Measurements from ENCODE around the gene COL13A1. TPM values are rescaled to one million over a fixed set of nuclear protein-coding genes. Genes with fewer than 3 reads are reported as not detected.

Gene COL13A1
- total RNA-seq, 1 experiment from 2014 or later: 3.6 TPM

DNA sequence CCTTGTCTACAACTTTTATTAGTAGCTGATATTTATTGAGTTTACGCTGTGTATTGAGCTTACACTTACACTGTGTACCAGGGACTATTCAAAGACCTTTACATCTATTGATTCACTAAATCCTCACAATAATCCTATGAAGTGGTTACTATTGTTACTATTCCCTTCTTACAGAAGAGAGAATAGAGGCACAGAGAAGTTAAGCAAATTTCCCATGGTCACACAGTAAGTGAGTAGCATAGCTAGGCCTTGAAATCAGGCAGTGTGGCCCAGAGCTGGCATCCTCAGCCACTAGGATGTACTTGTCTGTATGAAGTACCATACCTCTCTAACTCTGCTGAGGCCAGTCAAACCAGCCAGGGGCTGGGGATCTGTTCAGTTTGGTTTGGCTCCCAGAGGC lies 7.6 kb downstream of the COL13A1 start:
- Histone ChIP-seq H4K20me1 (ENCODE audit: control insufficient read depth, insufficient read depth, insufficient read length) (no peaks in the 10 kb centered on the region), H2BK5ac (ENCODE audit: insufficient read length, low read length) (no peak overlapping the region), H3K79me1 (ENCODE audit: insufficient read depth, low read depth, low read length, poor library complexity, severe bottlenecking) (no peaks in the 10 kb centered on the region), H2BK20ac (ENCODE audit: low read depth, low read length, poor library complexity, severe bottlenecking) (no peak overlapping the region), H3T11ph (ENCODE audit: low read length) (no peak overlapping the region), H3K4me2 (ENCODE audit: insufficient read depth, insufficient read length, low read length) (no peak overlapping the region), H3K56ac (ENCODE audit: insufficient read length, low read depth, low read length) (no peak overlapping the region), H3K9ac (ENCODE audit: extremely low read depth, insufficient read length, low read length) (no peak overlapping the region), H3K4ac (ENCODE audit: low read depth, low read length) (no peak overlapping the region), H3K4me1 (ENCODE audit: insufficient read depth, low read length) (no peaks in the 10 kb centered on the region), H2BK15ac (ENCODE audit: low read depth, low read length) (no peak overlapping the region), H4K91ac (ENCODE audit: insufficient read length, low read depth, low read length) (no peak overlapping the region), H3K27me3 (ENCODE audit: insufficient read depth, low read length) (no peaks in the 10 kb centered on the region; the same call in 1 of the 2 replicates), H3K79me2 (ENCODE audit: insufficient read depth, low read length) (no peaks in the 10 kb centered on the region), H4K5ac (ENCODE audit: insufficient read length, low read depth, low read length) (no peak overlapping the region), H2AFZ (ENCODE audit: low read length) (no peak overlapping the region), H4K8ac (replicated peaks; ENCODE audit: insufficient read length, low read depth, low read length) (no peak overlapping the region), H3K9me3 (ENCODE audit: control insufficient read depth, low read depth, low read length) (no peaks in the 10 kb centered on the region), H3K14ac (ENCODE audit: insufficient read depth, low read length) (no peak overlapping the region), H2BK12ac (ENCODE audit: insufficient read length, low read depth, low read length) (no peak overlapping the region), H3K18ac (ENCODE audit: insufficient read length, low read depth, low read length) (no peak overlapping the region), H3K23ac (ENCODE audit: insufficient read length, low read depth, low read length) (no peak overlapping the region), H3K23me2 (ENCODE audit: insufficient read length, low read depth, low read length, poor library complexity, severe bottlenecking) (no peaks in the 10 kb centered on the region), H2AK5ac (ENCODE audit: insufficient read length, low read length) (no peak overlapping the region), H2BK120ac (ENCODE audit: low read depth, low read length, poor library complexity, severe bottlenecking) (no peak overlapping the region), H3K27ac (ENCODE audit: insufficient read length, low read depth, low read length) (no peak overlapping the region)
- no CpG with 5 or more reads among the region's 1 CpG for WGBS (ENCODE audit: extremely low coverage, insufficient read length, low lambda C conversion rate)
- DNase-seq: no peak
- Mint-ChIP-seq H3K4me3 (no peak overlapping the region), H3K36me3 (ENCODE audit: insufficient read depth in 1 of 3, low read depth in 3 of 3) (no peaks in the 10 kb centered on the region), H3K27me3 (ENCODE audit: low read depth) (peaks cover 26% of the 10 kb centered on the region), H3K27ac (no peak overlapping the region), H3K9me3 (no peaks in the 10 kb centered on the region), H3K4me1 (peaks cover 33 to 57% of the 10 kb centered on the region in 2 experiments)
- TF ChIP-seq, protein P1, sequence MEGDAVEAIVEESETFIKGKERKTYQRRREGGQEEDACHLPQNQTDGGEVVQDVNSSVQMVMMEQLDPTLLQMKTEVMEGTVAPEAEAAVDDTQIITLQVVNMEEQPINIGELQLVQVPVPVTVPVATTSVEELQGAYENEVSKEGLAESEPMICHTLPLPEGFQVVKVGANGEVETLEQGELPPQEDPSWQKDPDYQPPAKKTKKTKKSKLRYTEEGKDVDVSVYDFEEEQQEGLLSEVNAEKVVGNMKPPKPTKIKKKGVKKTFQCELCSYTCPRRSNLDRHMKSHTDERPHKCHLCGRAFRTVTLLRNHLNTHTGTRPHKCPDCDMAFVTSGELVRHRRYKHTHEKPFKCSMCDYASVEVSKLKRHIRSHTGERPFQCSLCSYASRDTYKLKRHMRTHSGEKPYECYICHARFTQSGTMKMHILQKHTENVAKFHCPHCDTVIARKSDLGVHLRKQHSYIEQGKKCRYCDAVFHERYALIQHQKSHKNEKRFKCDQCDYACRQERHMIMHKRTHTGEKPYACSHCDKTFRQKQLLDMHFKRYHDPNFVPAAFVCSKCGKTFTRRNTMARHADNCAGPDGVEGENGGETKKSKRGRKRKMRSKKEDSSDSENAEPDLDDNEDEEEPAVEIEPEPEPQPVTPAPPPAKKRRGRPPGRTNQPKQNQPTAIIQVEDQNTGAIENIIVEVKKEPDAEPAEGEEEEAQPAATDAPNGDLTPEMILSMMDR (conservative IDR thresholded peaks at IDR 0.05): no peak

All from H9 (cell line).